Activated T-cell treated with anti-CD3 and anti-CD28 coated beads, Interleukin-2, amount 50 U/mL, for 72 hours (primary cell): ENCODE data around the gene SNAPIN. TPM values are rescaled to one million over a fixed set of nuclear protein-coding genes. Genes with fewer than 3 reads are reported as not detected.
"Not testable (repeated sequence)": the region's sequence is repeated elsewhere in the genome, so short reads cannot be mapped to it uniquely, and the experiment has no call there.

Source experiments
- ATAC-seq, 2 donors: fragments of 150-1000 bp; cut with Tn5 transposase; replicated peaks in 1 of 2; 2 replicates each; pipeline ENCODE4 v1.10.0; 2021; ENCODE audit warnings: moderate library complexity in 2 of 2, mild to moderate bottlenecking in 1 of 2
- DNase-seq, 2 donors: peaks; one replicate each; pipeline ENCODE4 v3.0.0; 2021 to 2022; ENCODE audit warnings: mixed read lengths in 1 of 2
- H3K27ac Mint-ChIP-seq: one replicate; pipeline ENCODE4 v1.8.0; 2022; ENCODE audit warnings: mild to moderate bottlenecking, moderate library complexity, mixed read lengths
- H3K27me3 Mint-ChIP-seq: one replicate; pipeline ENCODE4 v1.8.0; 2022; ENCODE audit warnings: low read depth, mixed read lengths
- H3K36me3 Mint-ChIP-seq, 2 donors: one replicate each; pipeline ENCODE4 v1.8.0; 2022; ENCODE audit warnings: mixed read lengths in 2 of 2, mild to moderate bottlenecking in 1 of 2; ENCODE audit not compliant: insufficient read depth in 2 of 2
- H3K4me1 Mint-ChIP-seq: one replicate; pipeline ENCODE4 v1.8.0; 2022; ENCODE audit warnings: low read depth, mixed read lengths
- H3K4me3 Mint-ChIP-seq, 2 donors: one replicate each; pipeline ENCODE4 v1.8.0; 2022; ENCODE audit warnings: mild to moderate bottlenecking in 2 of 2, mixed read lengths in 2 of 2, moderate library complexity in 2 of 2
- H3K9me3 Mint-ChIP-seq, 2 donors: one replicate each; pipeline ENCODE4 v1.8.0; 2022; ENCODE audit warnings: mixed read lengths in 2 of 2
- total RNA-seq, 2 donors: library from RNA; stranded (reverse); gene quantifications; one replicate each; pipeline ENCODE4 v1.2.3, GENCODE V29; 2022

The SNAPIN gene
- total RNA-seq, 2 donors from 2014 or later = 31.1 to 31.8 TPM

DNA sequence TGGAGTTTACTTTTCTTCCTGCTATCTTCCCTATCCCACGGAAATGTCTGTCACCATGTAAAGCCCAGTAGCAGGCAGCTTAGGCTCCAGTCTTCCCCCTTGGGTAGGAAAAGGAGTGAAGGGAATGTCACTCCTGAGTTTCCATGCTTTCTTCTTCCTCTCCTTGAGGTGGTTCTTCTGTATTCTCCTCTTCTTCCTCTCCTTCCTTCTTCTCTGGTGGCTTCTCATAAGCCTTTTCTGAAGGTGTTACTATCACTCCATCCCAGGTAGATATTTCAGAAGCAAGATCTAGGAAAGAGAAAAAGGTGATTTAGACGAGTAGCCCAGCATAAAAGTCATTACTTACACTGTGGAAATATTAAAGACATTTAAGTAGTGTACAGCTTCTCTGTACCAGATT lies 3.8 kb downstream of the SNAPIN start:
- Mint-ChIP-seq H3K4me3 (no peak overlapping the region), H3K27me3 (no peaks in the 10 kb centered on the region), H3K9me3 (no peaks in the 10 kb centered on the region), H3K36me3 (peaks cover 8 to 42% of the 10 kb centered on the region in 2 donors), H3K27ac (no peak overlapping the region), H3K4me1 (peaks cover 34% of the 10 kb centered on the region)
- no peak for DNase-seq
- ATAC-seq = no peak

DNA sequence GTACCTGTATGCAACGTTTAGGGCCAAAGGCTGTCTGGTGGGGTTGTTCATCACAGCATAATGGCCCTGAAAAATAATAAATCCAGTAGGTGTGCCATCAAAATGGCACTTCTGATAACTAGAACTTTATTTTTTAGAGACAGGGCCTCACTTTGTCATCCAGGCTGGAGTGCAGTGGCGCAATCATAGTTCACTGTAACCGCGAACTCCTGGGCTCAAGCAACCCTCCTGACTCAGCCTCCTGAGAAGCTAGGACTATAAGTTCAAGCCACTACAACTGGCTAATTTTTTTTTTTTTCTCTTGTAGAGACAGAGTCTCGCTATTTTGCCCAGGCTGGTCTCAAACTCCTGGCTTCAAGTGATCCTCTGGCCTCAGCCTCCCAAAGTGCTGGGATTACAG lies 4.7 kb downstream of the SNAPIN start:
- no peak for ATAC-seq
- no peaks in the 10 kb centered on the region for H3K27me3 Mint-ChIP-seq
- peaks cover 28% of the 10 kb centered on the region for H3K4me1 Mint-ChIP-seq
- no peaks in the 10 kb centered on the region for H3K9me3 Mint-ChIP-seq
- H3K36me3 Mint-ChIP-seq = peaks cover 13 to 52% of the 10 kb centered on the region in 2 donors
- H3K27ac Mint-ChIP-seq = no peak overlapping the region
- DNase-seq = no peak
- H3K4me3 Mint-ChIP-seq = no peak overlapping the region

DNA sequence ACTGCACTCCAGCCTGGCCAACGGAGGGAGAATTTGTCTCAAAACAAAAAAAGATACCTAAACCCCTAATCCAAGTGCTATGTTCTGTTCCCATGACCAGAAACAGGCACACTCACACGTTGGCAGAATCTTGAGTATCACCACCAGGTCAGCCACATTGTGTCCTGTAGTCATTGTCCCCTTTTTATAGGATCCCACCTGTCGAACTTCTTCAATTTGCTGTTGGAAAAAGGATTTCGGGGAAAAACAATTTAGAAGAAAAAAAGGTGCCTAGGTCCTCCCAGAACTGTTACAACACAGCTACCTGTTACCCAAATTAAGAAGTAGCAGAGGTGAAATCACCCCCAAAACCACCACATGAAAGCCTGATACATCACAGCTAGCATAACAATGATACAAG lies 8.9 kb downstream of the SNAPIN start:
- DNase-seq = no peak
- peak overlapping the region; percentile 89 for H3K27ac Mint-ChIP-seq
- H3K9me3 Mint-ChIP-seq = no peaks in the 10 kb centered on the region
- peaks cover 24 to 55% of the 10 kb centered on the region in 2 donors for H3K36me3 Mint-ChIP-seq
- ATAC-seq = no peak
- peak overlapping the region in 1 of 2 donors; percentile 64 for H3K4me3 Mint-ChIP-seq
- peaks cover 11% of the 10 kb centered on the region for H3K4me1 Mint-ChIP-seq
- no peaks in the 10 kb centered on the region for H3K27me3 Mint-ChIP-seq

DNA sequence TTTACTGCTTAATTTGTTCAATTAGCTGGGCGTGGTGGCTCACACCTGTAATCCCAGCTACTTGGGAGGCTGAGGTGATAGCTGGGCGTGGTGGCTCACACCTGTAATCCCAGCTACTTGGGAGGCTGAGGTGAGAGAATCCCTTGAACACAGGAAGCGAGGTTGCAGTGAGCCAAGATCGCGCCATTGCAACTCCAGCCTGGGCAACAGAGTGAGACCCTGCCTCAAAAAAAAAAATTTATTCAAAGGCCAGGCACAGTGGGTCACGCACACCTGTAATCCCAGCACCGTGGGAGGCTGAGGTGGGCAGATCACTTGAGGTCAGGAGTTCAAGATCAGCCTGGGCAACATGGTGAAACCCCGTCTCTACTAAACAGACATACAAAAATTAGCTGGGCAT lies 10.2 kb downstream of the SNAPIN start:
- DNase-seq, H3K4me3 Mint-ChIP-seq, H3K9me3 Mint-ChIP-seq: not testable (repeated sequence)

DNA sequence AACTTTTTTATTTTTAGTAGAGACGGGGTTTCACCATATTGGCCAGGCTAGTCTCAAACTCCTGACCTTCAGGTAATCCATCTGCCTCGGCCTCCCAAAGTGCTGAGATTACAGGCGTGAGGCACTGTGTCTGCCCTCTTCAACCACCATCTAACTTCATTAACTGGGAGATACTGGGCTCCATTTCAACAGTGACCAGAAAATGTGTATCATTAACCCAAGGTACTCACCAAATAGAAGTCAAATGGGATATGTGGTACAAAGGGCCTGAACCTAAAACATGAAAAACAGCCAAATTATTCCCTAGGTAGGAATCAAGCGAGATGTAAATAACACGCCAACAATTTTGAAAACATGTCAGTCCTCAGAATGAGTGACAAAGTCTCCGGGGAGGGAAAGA lies 11.1 kb downstream of the SNAPIN start:
- Mint-ChIP-seq H3K27ac (peak overlapping the region; percentile 86), H3K27me3 (no peaks in the 10 kb centered on the region), H3K4me3 (no peak overlapping the region), H3K4me1 (peaks cover 13% of the 10 kb centered on the region), H3K9me3 (no peaks in the 10 kb centered on the region), H3K36me3 (peaks cover 24 to 50% of the 10 kb centered on the region in 2 donors)
- DNase-seq (no peak), ATAC-seq (no peak)

More for the DNA sequence above, 10.2 kb downstream of the SNAPIN start:
- Mint-ChIP-seq H3K27ac (peak overlapping the region; percentile 89), H3K36me3 (peaks cover 24 to 52% of the 10 kb centered on the region in 2 donors), H3K4me1 (peaks cover 13% of the 10 kb centered on the region)
- ATAC-seq, H3K27me3 Mint-ChIP-seq: not testable (repeated sequence)

DNA sequence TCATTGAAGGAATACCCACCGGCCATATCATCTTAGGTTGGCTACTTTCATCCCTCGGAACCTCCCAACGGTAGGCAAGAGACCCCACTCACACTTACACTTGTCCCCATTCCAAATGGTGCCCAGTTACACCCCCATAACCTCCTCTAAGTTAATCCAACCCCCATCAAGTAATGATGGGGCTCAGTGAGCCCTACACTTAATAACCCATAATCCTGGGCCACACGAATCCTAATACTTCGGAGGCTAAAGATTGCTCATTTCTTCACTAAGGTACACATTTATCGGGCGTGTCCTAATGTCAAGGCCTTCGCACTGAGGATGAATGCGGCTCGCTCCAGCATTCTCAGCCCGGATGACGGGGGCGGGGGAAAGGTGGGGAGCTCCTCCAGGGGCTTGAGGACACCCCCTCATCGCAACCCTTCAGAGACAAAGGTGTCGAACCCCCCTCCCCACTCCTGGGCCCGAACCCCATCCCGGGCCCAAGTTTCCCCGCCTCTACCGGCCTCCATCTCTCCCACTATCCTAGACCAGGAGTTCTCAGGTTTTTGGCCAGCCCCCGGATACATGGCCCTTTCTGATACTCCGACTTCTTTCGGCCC lies 11.9 kb downstream of the SNAPIN start:
- Mint-ChIP-seq H3K9me3 (no peaks in the 10 kb centered on the region), H3K4me1 (peaks cover 13% of the 10 kb centered on the region), H3K36me3 (peaks cover 21 to 44% of the 10 kb centered on the region in 2 donors), H3K27ac (peak overlapping the region; percentile 86), H3K27me3 (no peaks in the 10 kb centered on the region), H3K4me3 (no peak overlapping the region)
- peak; percentile 28 to 32 for DNase-seq
- ATAC-seq = no peak

DNA sequence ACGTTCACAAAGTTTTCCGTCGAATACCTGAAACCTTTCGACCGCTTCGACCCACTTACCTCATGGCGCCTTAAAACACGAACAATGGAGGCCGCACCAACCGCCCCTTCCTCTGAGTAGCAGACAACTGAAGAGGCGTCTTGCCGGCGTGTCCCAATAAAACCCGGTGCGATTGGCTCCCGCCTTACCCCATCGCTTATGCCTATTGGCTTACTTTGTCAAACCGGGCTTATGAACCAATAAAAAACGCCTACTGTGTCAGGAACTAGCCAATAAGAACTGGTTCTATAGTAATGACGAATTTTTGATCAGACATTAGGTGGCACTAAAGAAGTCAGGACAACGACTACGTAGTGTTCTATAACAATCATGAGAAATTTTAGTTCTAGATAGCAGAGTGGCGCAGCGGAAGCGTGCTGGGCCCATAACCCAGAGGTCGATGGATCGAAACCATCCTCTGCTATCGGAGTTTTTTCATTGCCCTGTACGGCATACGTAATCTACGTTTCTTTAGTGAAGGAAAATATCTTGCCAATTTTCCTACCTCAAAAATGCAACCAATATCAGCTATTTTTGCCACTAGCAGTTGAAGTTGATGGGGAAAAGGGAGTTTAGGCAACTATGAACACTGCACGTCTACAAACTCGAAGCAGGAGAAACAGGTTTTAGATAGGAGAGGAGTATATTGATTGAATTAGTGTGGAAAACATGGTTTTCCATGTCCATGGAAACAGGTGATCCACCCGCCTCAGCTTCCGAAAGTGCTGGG lies 12.5 kb downstream of the SNAPIN start, which contains the start of gene ILF2:
Gene ILF2 (minus strand): TSS at position 135 of the 769 bp plus-strand sequence. CDS start 71 bp downstream, at position 64.
- Mint-ChIP-seq H3K36me3 (peaks cover 19 to 37% of the 10 kb centered on the region in 2 donors), H3K4me3 (no peak within 1 kb of the TSS), H3K27ac (peak within 1 kb of the TSS; percentile 86), H3K4me1 (peaks cover 12% of the 10 kb centered on the region), H3K27me3 (no peaks in the 10 kb centered on the region), H3K9me3 (no peaks in the 10 kb centered on the region)
- ATAC-seq (peak; percentile 91 to 94), DNase-seq (peak; percentile 94 to 97)

DNA sequence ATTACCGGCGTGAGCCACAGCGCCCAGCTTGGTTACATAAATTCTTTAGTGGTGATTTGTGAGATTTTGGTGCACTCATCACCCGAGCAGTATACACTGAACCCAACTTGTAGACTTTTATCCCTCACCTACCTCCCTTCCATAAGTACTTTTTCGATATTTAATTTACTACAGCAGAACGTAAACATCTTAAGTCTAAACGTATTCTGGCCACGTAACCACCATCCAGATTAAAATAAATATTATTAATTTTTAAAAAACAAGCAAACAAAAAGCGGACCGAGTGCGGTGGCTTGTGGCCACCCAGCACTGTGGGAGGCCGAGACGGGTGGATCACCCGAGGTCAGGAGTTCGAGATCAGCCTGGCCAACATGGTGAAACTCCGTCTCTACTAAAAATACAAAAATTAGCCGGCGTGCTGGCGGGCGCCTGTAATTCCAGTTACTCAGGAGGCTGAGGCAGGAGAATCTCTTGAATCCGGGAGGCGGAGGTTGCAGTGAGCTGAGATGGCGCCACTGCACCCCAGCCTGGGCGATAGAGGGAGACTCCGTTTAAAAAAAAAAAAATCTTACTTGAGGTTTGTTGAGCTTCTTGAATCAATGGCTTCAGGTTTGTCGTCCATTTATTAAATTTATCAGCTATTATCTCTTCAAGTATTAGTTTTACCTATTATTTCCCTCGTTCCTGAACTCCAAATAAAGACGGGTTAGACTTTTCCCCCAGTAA lies 13.3 kb downstream of the SNAPIN start:
- H3K36me3 Mint-ChIP-seq = peaks cover 17 to 34% of the 10 kb centered on the region in 2 donors
- ATAC-seq (peak; percentile 43 to 50), DNase-seq (peak; percentile 60)
- H3K4me1 Mint-ChIP-seq, H3K9me3 Mint-ChIP-seq, H3K27me3 Mint-ChIP-seq, H3K4me3 Mint-ChIP-seq: not testable (repeated sequence)
- H3K27ac Mint-ChIP-seq = peak overlapping the region; percentile 95

DNA sequence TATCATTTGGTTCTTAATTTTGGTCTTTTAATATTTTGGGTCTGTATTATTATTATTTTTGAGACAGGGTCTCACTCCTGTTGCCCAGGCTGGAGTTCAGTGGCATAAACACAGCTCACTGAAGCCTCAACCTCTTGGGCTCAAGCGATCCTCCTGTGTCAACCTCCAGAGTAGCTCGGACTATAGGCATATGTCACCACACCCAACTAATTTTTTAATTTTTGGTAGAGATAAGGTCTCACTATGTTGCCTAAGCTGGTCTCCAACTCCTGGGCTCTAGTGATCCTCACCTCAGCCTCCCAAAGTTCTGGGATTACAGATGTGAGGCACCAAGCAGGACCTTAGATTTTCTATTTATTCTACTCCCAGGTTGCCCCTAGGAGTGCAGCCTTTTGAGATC lies 15.0 kb downstream of the SNAPIN start:
- peak overlapping the region; percentile 3 to 23 for H3K4me3 Mint-ChIP-seq
- peaks cover 19% of the 10 kb centered on the region for H3K4me1 Mint-ChIP-seq
- DNase-seq (no peak), ATAC-seq (no peak)
- H3K9me3 Mint-ChIP-seq = no peaks in the 10 kb centered on the region
- H3K36me3 Mint-ChIP-seq = peaks cover 12 to 17% of the 10 kb centered on the region in 2 donors
- peaks cover 14% of the 10 kb centered on the region for H3K27me3 Mint-ChIP-seq
- H3K27ac Mint-ChIP-seq = peak overlapping the region; percentile 12

DNA sequence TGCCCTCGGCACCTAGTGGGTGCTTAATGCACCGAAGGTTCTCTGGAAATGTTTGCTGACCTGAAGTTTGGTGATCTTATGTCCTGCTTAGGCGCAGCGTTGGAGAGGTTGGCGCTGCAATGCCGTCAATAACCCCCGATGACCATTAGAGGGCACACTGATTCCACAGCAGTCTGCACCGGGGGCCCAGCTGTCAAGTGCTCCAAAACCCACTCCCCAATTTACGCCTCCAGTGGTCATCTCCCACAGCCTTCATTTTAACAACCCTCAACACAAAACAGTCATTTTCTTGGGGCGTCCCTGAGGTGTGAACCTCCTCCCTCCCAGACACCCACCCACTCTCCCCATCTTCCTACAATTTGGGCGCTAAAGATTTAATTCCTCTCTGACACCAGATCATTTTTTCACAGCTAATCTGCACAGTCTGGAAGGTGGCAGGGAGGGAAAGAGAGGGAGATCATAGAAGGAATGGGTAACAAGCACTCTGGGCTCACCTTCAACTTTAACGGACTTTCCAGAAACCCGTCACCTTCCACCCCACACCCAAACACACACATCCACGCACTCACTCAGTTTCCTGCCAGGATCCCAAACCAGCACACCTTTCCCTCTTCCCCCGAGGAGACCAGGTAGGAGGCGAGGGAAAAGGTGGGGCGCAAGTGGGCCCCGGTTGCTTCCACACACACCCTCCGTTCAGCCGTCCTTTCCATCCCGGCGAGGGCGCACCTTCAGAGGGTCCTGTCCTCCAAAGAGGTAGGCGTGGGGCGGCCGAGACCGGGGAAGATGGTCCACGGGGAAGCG lies 19.4 kb downstream of the SNAPIN start:
- H3K4me1 Mint-ChIP-seq = peaks cover 25% of the 10 kb centered on the region
- peaks cover 51% of the 10 kb centered on the region for H3K27me3 Mint-ChIP-seq
- peak overlapping the region; percentile 76 to 86 for H3K4me3 Mint-ChIP-seq
- no peak overlapping the region for H3K27ac Mint-ChIP-seq
- DNase-seq (peak; percentile 54 to 59), ATAC-seq (peak; percentile 51 to 55)
- no peaks in the 10 kb centered on the region for H3K9me3 Mint-ChIP-seq
- peaks cover 0 to 3% of the 10 kb centered on the region in 2 donors for H3K36me3 Mint-ChIP-seq

DNA sequence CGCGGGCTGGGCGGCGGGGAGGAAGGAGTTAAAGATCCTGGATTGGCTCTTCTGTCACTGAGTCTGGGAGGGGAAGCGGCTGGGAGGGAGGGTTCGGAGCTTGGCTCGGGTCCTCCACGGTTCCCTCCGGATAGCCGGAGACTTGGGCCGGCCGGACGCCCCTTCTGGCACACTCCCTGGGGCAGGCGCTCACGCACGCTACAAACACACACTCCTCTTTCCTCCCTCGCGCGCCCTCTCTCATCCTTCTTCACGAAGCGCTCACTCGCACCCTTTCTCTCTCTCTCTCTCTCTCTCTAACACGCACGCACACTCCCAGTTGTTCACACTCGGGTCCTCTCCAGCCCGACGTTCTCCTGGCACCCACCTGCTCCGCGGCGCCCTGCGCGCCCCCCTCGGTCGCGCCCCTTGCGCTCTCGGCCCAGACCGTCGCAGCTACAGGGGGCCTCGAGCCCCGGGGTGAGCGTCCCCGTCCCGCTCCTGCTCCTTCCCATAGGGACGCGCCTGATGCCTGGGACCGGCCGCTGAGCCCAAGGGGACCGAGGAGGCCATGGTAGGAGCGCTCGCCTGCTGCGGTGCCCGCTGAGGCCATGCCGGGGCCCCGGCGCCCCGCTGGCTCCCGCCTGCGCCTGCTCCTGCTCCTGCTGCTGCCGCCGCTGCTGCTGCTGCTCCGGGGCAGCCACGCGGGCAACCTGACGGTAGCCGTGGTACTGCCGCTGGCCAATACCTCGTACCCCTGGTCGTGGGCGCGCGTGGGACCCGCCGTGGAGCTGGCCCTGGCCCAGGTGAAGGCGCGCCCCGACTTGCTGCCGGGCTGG lies 20.2 kb downstream of the SNAPIN start, which contains the start of gene NPR1:
Gene NPR1 (plus strand): TSS at position 170 of the 818 bp plus-strand sequence. CDS start 421 bp downstream, at position 591.
- H3K9me3 Mint-ChIP-seq = no peaks in the 10 kb centered on the region
- H3K4me3 Mint-ChIP-seq = peak within 1 kb of the TSS; percentile 76 to 86
- peaks cover 0 to 3% of the 10 kb centered on the region in 2 donors for H3K36me3 Mint-ChIP-seq
- peaks cover 51% of the 10 kb centered on the region for H3K27me3 Mint-ChIP-seq
- peaks cover 25% of the 10 kb centered on the region for H3K4me1 Mint-ChIP-seq
- H3K27ac Mint-ChIP-seq = no peak within 1 kb of the TSS
- DNase-seq (peak; percentile 29 to 40), ATAC-seq (peak; percentile 61 to 64)
